Liver (tissue), 9 donors: ENCODE data around the gene SIGLECL1. TPM values are rescaled to one million over a fixed set of nuclear protein-coding genes. Genes with fewer than 3 reads are reported as not detected.

Experiments used
- DNase-seq: peaks from one replicate; pipeline ENCODE4 v3.0.0-alpha.2; 2017; ENCODE audit warnings: low spot score
- H3K27ac ChIP-seq, 2 donors: one replicate each; pipeline ENCODE4 v1.7.0; 2013; ENCODE audit warnings: inconsistent platforms in 2 of 2, low read length in 2 of 2, control low read depth in 1 of 2, low read depth in 1 of 2, mild to moderate bottlenecking in 1 of 2
- H3K27me3 ChIP-seq, 4 donors: one replicate each; pipeline versions ENCODE4 v1.6.1 to v1.7.0; 2013; ENCODE audit warnings: low read length in 3 of 4, inconsistent platforms in 1 of 4, mild to moderate bottlenecking in 1 of 4, moderate library complexity in 1 of 4; ENCODE audit not compliant: control insufficient read depth in 4 of 4, insufficient read depth in 4 of 4
- H3K36me3 ChIP-seq, 4 donors: one replicate each; pipeline versions ENCODE4 v1.6.1 to v1.7.0; 2013; ENCODE audit warnings: low read length in 3 of 4, mild to moderate bottlenecking in 3 of 4, low read depth in 1 of 4, moderate library complexity in 1 of 4; ENCODE audit not compliant: control insufficient read depth in 4 of 4, insufficient read depth in 3 of 4
- H3K4me1 ChIP-seq, 4 donors: one replicate each; pipeline versions ENCODE4 v1.6.1 to v1.7.0; 2013; ENCODE audit warnings: low read length in 3 of 4, mild to moderate bottlenecking in 3 of 4, moderate library complexity in 1 of 4; ENCODE audit not compliant: control insufficient read depth in 4 of 4, insufficient read depth in 4 of 4
- H3K4me3 ChIP-seq, 3 donors: one replicate each; pipeline versions ENCODE4 v1.6.1 to v1.7.0; 2013; ENCODE audit warnings: low read length in 3 of 3, control low read depth in 1 of 3, low read depth in 1 of 3, mild to moderate bottlenecking in 1 of 3
- H3K9ac ChIP-seq, 2 donors: one replicate each; pipeline ENCODE4 v1.7.0; 2013; ENCODE audit warnings: low read length in 2 of 2, mild to moderate bottlenecking in 2 of 2, moderate library complexity in 2 of 2, control low read depth in 1 of 2, low read depth in 1 of 2
- H3K9me3 ChIP-seq, 4 donors: one replicate each; pipeline versions ENCODE4 v1.6.1 to v1.7.0; 2013; ENCODE audit warnings: low read length in 3 of 4; ENCODE audit not compliant: control insufficient read depth in 4 of 4
- EGR1 ChIP-seq, 2 donors: IDR thresholded peaks; 2 replicates each; pipeline ENCODE4 v1.6.1; 2016 to 2018; ENCODE audit warnings: antibody characterized with exemption in 2 of 2, low read depth in 2 of 2
- GABPA ChIP-seq, 2 donors: IDR thresholded peaks in 1 of 2; conservative IDR thresholded peaks in 1 of 2; 2 replicates each; pipeline ENCODE4 v1.6.1; 2016; ENCODE audit warnings: antibody characterized with exemption in 2 of 2, mild to moderate bottlenecking in 1 of 2, moderate library complexity in 1 of 2
- HNF4A ChIP-seq, 2 donors: conservative IDR thresholded peaks; 2 replicates each; pipeline ENCODE4 v1.6.1; 2016; ENCODE audit warnings: antibody characterized with exemption in 2 of 2, mild to moderate bottlenecking in 2 of 2
- HNF4G ChIP-seq: IDR thresholded peaks from 2 replicates; pipeline ENCODE4 v1.6.1; 2016; ENCODE audit warnings: antibody characterized with exemption
- JUND ChIP-seq, 2 donors: IDR thresholded peaks; 2 replicates each; pipeline ENCODE4 v1.6.1; 2016; ENCODE audit warnings: antibody characterized with exemption in 2 of 2
- NR2F2 ChIP-seq: IDR thresholded peaks from 2 replicates; pipeline ENCODE4 v1.6.1; 2016; ENCODE audit warnings: antibody characterized with exemption
- RAD21 ChIP-seq, 2 donors: IDR thresholded peaks; 2 replicates each; pipeline ENCODE4 v1.6.1; 2016; ENCODE audit warnings: antibody characterized with exemption in 2 of 2, mild to moderate bottlenecking in 2 of 2
- RXRA ChIP-seq, 2 donors: IDR thresholded peaks; 2 replicates each; pipeline ENCODE4 v1.6.1; 2017 to 2018; ENCODE audit warnings: antibody characterized with exemption in 2 of 2, mild to moderate bottlenecking in 1 of 2
- TAF1 ChIP-seq: conservative IDR thresholded peaks from 2 replicates; pipeline ENCODE4 v1.6.1; 2016; ENCODE audit warnings: antibody characterized with exemption, mild to moderate bottlenecking
- WGBS: extraction: QIAGEN DNeasy Blood & Tissue Kit; methylation state at CpG from one replicate; pipeline ENCODE4 v1.1.7; 2013; 5-methylcytosine and 5-hydroxymethylcytosine counted together
- polyA plus RNA-seq, 2 donors: library from polyadenylated mRNA; stranded (reverse) in 1 of 2; unstranded in 1 of 2; fragments of 200-250 nt in 1 of 2; fragments of >200 nt in 1 of 2; fragmentation: Nextera tagmentation in 1 of 2; extraction: Ambion mirVana in 1 of 2; gene quantifications; one replicate each; pipeline versions ENCODE4 v1.2.1 to v1.2.3, GENCODE V29; 2013 to 2015
- total RNA-seq, 2 donors: library from RNA; depleted of rRNA; stranded (reverse); fragments of >200 nt; gene quantifications; one replicate each; pipeline ENCODE4 v1.2.3, GENCODE V29; 2014
- TF ChIP-seq, protein P1 (sequence below): fragments of 150-350 bp; IDR thresholded peaks from 2 replicates; pipeline ENCODE4 v1.5.1; 2017; ENCODE audit warnings: improper control_type of control experiment, low read depth, low read length; ENCODE audit not compliant: missing input control
- TF ChIP-seq, protein P2 (sequence below): IDR thresholded peaks from 2 replicates; pipeline ENCODE4 v1.6.1; 2016; ENCODE audit warnings: antibody characterized with exemption
- TF ChIP-seq, protein P3 (sequence below): IDR thresholded peaks from 2 replicates; pipeline ENCODE4 v1.6.1; 2016; ENCODE audit warnings: antibody characterized with exemption
- donor health status: healthy.
- donor health status: healthy.
- donor health status: healthy.
- donor health status: healthy.
- donor health status: healthy.

Gene SIGLECL1
- total and polyA plus RNA-seq, 4 donors = 0.05 TPM; not detected in 3

DNA sequence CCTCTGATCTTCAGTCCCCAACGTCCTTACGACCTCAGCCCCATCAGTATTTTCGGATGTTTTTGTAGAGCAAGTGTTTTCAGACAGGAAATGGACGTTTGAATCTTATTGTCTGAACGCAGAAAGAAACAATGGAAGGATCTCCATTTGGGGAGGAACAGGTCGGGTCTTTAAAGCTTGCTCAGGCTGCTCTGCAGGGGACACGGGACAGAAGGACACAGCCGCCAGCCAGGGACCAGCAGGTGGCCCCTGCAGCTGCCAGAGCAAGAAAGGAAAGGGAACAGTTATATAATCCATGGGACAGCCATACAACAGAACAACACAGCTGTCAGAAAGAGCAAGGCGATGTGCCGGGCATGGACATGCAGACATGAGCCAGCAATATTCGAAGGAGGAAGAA, 42.1 kb downstream of the SIGLECL1 start:
- 35% methylated on average over 11 of the region's 11 CpGs for WGBS
- Histone ChIP-seq H3K27ac (no peak overlapping the region), H3K36me3 (no peaks in the 10 kb centered on the region), H3K9ac (no peak overlapping the region), H3K27me3 (peaks cover 0 to 4% (median 2%) of the 10 kb centered on the region in 4 donors), H3K9me3 (no peaks in the 10 kb centered on the region), H3K4me1 (no peaks in the 10 kb centered on the region), H3K4me3 (no peak overlapping the region)
- no peak for DNase-seq
- TF ChIP-seq TAF1 (no peak), RXRA (IDR thresholded peaks at IDR 0.05) (no peak), NR2F2 (no peak), GABPA (IDR thresholded peaks at IDR 0.05 in 1 of 2, conservative IDR thresholded peaks at IDR 0.05 in 1 of 2) (no peak)
- TF ChIP-seq, protein P1, sequence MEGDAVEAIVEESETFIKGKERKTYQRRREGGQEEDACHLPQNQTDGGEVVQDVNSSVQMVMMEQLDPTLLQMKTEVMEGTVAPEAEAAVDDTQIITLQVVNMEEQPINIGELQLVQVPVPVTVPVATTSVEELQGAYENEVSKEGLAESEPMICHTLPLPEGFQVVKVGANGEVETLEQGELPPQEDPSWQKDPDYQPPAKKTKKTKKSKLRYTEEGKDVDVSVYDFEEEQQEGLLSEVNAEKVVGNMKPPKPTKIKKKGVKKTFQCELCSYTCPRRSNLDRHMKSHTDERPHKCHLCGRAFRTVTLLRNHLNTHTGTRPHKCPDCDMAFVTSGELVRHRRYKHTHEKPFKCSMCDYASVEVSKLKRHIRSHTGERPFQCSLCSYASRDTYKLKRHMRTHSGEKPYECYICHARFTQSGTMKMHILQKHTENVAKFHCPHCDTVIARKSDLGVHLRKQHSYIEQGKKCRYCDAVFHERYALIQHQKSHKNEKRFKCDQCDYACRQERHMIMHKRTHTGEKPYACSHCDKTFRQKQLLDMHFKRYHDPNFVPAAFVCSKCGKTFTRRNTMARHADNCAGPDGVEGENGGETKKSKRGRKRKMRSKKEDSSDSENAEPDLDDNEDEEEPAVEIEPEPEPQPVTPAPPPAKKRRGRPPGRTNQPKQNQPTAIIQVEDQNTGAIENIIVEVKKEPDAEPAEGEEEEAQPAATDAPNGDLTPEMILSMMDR = no peak

DNA sequence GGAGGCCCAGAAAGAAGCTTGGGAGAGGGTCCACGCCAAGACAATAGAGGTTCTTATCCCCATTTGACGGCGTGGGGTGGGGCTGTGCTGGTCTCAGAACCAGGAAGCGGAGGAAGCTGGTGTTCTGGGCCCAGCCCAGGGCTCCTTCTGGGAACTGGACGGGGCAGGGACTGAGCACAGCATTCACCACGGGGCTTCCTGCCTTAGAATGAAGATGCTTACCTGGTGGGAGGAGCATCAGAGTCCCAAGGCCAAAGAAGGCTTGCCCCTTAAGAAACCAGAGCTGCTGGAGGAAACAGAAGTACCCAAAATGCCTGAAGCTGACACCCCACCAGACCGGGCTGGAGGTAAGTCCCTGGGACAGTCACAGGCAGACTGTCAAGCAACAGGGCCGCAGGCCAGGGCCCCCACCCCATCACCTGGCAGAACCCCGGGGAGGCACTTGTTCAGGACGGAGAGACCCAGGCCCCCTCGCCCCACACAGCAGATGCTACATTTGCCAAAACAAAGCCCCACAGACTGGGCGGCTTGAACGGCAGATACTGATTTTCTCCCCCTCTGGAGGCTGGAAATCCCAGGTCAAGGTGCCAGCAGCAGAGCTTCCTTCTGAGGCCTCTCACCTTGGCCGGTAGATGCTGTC, 42.8 kb downstream of the SIGLECL1 start:
- no peaks in the 10 kb centered on the region for H3K9me3 ChIP-seq
- no peak for DNase-seq
- H3K4me3 ChIP-seq = no peak overlapping the region
- no peak overlapping the region for H3K27ac ChIP-seq
- H3K9ac ChIP-seq = no peak overlapping the region
- peaks cover 0 to 4% (median 2%) of the 10 kb centered on the region in 4 donors for H3K27me3 ChIP-seq
- no peak for TF ChIP-seq RAD21 (IDR thresholded peaks at IDR 0.05)
- TF ChIP-seq HNF4G = no peak
- TF ChIP-seq NR2F2 = no peak
- no peak for TF ChIP-seq JUND (IDR thresholded peaks at IDR 0.05)
- no peak for TF ChIP-seq HNF4A (conservative IDR thresholded peaks at IDR 0.05)
- TF ChIP-seq GABPA (IDR thresholded peaks at IDR 0.05 in 1 of 2, conservative IDR thresholded peaks at IDR 0.05 in 1 of 2) = no peak
- TF ChIP-seq, protein P2, sequence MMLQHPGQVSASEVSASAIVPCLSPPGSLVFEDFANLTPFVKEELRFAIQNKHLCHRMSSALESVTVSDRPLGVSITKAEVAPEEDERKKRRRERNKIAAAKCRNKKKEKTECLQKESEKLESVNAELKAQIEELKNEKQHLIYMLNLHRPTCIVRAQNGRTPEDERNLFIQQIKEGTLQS = no peak
- TF ChIP-seq, protein P1 = no peak
- TF ChIP-seq, protein P3, sequence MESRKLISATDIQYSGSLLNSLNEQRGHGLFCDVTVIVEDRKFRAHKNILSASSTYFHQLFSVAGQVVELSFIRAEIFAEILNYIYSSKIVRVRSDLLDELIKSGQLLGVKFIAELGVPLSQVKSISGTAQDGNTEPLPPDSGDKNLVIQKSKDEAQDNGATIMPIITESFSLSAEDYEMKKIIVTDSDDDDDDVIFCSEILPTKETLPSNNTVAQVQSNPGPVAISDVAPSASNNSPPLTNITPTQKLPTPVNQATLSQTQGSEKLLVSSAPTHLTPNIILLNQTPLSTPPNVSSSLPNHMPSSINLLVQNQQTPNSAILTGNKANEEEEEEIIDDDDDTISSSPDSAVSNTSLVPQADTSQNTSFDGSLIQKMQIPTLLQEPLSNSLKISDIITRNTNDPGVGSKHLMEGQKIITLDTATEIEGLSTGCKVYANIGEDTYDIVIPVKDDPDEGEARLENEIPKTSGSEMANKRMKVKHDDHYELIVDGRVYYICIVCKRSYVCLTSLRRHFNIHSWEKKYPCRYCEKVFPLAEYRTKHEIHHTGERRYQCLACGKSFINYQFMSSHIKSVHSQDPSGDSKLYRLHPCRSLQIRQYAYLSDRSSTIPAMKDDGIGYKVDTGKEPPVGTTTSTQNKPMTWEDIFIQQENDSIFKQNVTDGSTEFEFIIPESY = no peak
- TF ChIP-seq EGR1 (IDR thresholded peaks at IDR 0.05; ENCODE audit: low read depth in 2 of 2) = no peak
- H3K36me3 ChIP-seq = no peaks in the 10 kb centered on the region
- WGBS = 62% methylated on average over 14 of the region's 14 CpGs
- H3K4me1 ChIP-seq = no peaks in the 10 kb centered on the region
